Lower leg skin (tissue), 3 donors: ENCODE results near the gene C1orf198.

Source experiments
- POLR2A ChIP-seq, 2 donors: fragments of 450-650 bp; IDR thresholded peaks; one replicate each; pipeline ENCODE4 v1.6.1; 2016 to 2017; ENCODE audit warnings: antibody characterized with exemption in 2 of 2, mild to moderate bottlenecking in 1 of 2, moderate library complexity in 1 of 2
- TF ChIP-seq, protein P1 (sequence below), 3 donors: fragments of 450-650 bp; IDR thresholded peaks; one replicate each; pipeline ENCODE4 v1.5.1; 2016; ENCODE audit warnings: antibody characterized with exemption in 3 of 3, mild to moderate bottlenecking in 3 of 3, moderate library complexity in 2 of 3

DNA sequence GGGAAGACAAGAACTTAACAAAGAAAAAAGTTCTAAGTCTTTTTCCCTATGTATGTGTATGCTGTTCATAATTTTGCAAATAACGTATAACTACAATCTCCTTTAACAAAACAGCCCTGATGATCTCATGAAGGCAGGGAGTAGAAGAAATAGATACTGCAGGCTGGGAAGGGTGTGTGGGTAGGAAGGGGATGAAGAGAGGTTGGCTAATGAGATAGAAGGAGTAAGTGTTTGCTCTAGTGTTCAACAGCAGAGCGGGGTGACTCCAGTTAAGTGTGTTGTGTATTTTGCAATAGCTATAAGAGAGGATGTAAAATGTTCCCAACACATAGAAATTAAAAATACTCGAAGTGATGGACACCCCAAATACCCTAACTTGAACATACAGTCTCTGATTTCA lies 20.1 kb downstream of the C1orf198 start:
- TF ChIP-seq POLR2A (IDR thresholded peaks at IDR 0.05), result no peak
- TF ChIP-seq, protein P1, sequence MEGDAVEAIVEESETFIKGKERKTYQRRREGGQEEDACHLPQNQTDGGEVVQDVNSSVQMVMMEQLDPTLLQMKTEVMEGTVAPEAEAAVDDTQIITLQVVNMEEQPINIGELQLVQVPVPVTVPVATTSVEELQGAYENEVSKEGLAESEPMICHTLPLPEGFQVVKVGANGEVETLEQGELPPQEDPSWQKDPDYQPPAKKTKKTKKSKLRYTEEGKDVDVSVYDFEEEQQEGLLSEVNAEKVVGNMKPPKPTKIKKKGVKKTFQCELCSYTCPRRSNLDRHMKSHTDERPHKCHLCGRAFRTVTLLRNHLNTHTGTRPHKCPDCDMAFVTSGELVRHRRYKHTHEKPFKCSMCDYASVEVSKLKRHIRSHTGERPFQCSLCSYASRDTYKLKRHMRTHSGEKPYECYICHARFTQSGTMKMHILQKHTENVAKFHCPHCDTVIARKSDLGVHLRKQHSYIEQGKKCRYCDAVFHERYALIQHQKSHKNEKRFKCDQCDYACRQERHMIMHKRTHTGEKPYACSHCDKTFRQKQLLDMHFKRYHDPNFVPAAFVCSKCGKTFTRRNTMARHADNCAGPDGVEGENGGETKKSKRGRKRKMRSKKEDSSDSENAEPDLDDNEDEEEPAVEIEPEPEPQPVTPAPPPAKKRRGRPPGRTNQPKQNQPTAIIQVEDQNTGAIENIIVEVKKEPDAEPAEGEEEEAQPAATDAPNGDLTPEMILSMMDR (IDR thresholded peaks at IDR 0.05), result no peak
